GM19467 (cell line): Measurements from ENCODE around the gene SCGB1C2.
"Not testable (repeated sequence)": the region's sequence is repeated elsewhere in the genome, so short reads cannot be mapped to it uniquely, and the experiment has no call there.

Experiments
- ATAC-seq: cut with Tn5 transposase; IDR thresholded peaks from one replicate; pipeline ENCODE4 v1.9.1; 2021; ENCODE audit warnings: mild to moderate bottlenecking, moderate library complexity; ENCODE audit not compliant: unreplicated experiment

The SCGB1C2 gene

GRCh38 chr17:148757-149156 lies 11.4 kb downstream of the SCGB1C2 start:
- no peak for ATAC-seq

DNA sequence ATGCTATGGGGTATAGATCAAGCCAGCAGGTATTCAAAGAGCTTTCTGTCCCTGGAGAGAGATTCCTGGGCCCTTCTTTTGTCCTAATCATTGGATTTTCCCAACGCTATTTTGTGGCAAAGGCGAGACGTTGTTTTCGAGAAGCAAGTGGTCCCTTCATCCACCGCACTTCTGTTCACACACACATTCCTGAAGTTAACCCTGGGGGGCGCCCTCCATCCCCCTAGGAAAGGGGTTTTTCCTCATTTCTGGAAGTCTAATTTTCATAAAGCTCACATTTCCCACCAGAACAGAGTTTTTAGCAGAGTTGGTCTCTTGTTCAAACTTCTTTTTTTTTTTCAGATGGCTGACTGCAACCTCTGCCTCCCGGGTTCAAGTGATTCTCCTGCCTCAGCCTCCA lies 11.9 kb downstream of the SCGB1C2 start:
- ATAC-seq: no peak

- ATAC-seq: no peak
Measured at GRCh38 chr17:149897-150584, 12.7 kb downstream of the SCGB1C2 start.

DNA sequence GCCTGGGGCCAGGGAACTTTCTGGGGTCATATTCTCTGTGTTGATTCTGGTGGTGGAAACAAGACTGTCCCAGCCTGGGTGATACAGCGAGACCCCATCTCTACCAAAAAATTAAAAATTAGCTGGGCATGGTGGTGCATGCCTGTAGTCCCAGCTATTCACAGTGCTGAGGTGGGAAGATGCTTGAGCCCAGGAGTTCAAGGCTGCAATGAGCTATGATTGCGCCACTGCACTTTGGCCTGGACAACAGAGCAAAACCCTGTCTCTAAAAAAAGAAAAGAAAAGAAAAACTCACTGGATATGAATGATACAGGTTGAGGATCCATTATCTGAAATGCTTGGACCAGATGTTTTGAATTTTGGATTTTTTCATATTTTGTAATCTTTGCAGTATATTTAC lies 13.6 kb downstream of the SCGB1C2 start:
- ATAC-seq: no peak

- no peak for ATAC-seq
Measured at GRCh38 chr17:151886-152859, 14.8 kb downstream of the SCGB1C2 start.

- no peak for ATAC-seq
Measured at GRCh38 chr17:152860-153420, 15.6 kb downstream of the SCGB1C2 start.

DNA sequence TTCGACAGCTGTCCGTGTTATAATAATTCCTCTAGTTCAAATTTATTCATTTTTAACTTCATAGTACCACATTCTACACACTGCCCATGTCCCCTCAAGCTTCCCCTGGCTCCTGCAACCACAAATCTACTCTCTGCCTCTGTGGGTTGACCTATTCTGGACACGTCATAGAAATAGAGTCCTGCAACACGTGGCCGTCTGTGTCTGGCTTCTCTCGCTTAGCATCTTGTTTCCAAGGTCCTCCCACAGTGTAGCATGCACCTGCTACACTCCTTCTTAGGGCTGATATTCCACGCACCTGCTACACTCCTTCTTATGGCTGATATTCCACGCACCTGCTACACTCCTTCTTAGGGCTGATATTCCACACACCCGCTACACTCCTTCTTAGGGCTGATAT lies 16.5 kb downstream of the SCGB1C2 start:
- ATAC-seq: no peak

DNA sequence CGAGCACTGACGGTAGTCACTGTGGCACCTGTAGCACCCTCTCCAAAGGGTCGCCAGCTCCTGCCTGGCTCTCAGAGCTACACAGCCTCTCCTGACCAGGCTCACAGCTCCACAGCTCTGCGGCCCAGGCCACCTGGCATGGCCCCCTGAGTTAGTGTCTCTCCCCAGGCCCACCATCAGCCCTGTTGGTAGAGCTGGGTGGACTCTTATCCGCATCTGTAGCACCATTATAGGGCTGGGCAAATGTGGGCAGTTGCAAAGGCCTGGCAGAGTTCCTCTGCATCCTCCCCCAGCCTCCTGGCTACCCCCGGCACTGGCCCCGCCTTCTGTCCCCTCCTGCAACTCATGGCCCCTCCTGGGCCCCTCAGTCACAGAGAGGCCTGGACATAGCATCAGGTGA lies 18.2 kb downstream of the SCGB1C2 start:
- no peak for ATAC-seq

DNA sequence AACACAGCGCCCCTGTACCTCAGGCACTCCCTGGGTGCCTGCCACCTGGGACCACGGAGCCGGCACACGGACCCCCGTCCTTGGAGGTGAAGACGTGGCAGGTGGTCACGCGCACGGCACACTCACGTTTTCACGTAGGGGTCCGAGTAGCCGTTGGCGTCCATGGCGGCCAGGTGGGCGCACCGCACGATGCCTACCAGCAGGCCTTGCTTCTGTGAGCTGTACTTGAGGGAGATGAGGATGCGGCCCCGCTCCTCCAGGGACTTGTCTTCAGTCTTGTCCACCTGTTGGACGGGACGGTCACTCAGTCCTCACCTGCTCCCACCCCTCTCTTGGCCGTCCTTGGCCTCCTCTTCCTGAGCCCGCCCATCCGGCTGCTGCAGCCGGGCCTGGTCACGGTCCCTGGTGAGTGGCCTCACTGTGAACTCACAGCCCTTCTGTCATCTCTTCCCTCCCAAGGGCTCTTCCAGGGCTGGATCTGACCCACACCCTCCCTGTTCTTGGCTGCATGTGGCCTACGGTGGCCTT lies 18.8 kb downstream of the SCGB1C2 start:
- no peak for ATAC-seq

DNA sequence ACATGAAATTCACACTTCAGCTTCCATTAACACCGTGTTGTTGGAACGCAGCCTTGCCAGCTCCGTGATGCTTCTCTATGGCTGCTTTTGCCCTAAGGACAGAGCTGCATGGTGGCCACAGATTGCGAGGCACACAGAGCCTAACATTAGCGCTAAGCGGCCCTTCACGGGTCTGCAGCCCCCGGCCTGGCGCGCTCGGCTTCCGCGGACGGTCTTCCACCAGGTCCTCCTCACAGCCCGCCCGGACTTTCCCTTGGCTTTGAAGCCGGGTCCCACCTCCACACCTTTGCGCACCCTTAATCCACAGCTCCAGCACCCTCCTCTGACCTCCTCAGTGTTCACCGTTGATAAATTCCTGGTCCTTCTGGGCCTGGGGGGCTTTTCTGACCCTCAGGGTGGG lies 19.6 kb downstream of the SCGB1C2 start:
- no peak for ATAC-seq

GRCh38 chr17:157901-158300 lies 20.5 kb downstream of the SCGB1C2 start:
- no peak for ATAC-seq

GRCh38 chr17:158379-158778 lies 21.0 kb downstream of the SCGB1C2 start:
- no peak for ATAC-seq

- ATAC-seq: no peak
Measured at GRCh38 chr17:159609-160008, 22.2 kb downstream of the SCGB1C2 start.

DNA sequence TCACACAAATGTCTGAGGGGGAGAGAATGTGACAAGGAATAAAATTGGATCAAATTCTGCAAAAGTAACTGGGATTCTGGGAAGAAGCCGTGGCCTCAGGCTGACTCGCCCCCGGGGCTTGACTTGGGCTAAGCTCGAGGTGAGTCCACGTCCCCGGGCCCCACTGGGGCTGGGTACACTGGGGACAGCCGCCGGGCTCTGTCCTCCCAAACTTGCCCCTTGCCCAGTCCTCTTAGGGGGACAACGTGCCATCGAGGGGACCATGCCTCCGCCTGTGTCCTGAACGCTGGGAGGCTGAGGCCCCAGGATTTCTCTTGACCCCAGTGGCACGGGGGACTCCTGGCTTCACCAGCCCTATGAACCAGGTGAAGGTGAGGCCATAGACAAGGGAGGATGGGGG lies 23.0 kb downstream of the SCGB1C2 start:
- no peak for ATAC-seq

DNA sequence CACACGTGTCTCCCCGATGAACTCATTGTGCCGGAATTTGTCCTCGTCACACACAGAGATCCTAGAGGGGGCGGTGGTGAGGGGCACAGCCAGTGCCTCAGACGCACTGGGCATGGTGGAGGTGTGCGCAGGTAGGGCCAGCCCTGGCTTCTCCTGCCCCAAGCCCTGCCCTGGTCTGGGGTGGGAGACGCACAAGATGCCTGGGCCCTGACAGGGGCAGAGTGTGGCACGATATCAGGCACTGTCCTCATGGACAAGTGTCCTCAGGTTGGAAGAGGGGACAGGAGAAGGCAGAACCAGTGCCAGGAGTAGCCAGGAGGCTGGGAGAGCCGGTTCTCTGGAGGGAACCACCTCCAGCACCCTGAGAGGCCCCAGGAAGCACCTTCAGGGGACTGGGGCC lies 24.1 kb downstream of the SCGB1C2 start:
- ATAC-seq: no peak

GRCh38 chr17:162689-163088 lies 25.3 kb downstream of the SCGB1C2 start:
- no peak for ATAC-seq

- no peak for ATAC-seq
Measured at GRCh38 chr17:163514-164098, 26.2 kb downstream of the SCGB1C2 start.

- ATAC-seq: no peak
Measured at GRCh38 chr17:164303-165235, 27.2 kb downstream of the SCGB1C2 start.

DNA sequence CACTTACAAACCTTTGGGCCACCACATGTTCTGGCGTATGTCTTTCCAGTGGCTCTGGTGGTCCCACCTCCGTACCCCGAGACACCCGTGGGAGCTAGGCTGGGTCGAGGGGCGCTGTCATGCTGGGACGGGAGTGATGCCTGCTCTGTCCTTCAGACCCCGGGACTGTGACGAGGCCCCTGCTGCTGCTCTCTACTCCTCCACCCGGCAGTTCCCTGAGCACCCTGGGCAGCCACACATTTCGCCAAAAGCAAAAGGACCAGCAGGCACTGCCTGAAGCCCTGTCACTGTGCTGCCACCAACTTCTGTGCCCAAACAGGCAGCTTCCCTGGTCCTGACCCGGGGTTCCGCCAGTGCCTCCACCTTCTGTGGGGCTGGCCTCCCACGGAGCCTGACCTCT lies 28.6 kb downstream of the SCGB1C2 start:
- ATAC-seq: no peak

GRCh38 chr17:168614-169013 lies 31.2 kb downstream of the SCGB1C2 start:
- ATAC-seq: not testable (repeated sequence)
